ENCODE measurements around the gene ERBB4.

The ERBB4 gene

GRCh38 chr2:211875488-211875887 is 663.1 kb downstream of the ERBB4 start:
- DNase-seq, result no peak

DNA sequence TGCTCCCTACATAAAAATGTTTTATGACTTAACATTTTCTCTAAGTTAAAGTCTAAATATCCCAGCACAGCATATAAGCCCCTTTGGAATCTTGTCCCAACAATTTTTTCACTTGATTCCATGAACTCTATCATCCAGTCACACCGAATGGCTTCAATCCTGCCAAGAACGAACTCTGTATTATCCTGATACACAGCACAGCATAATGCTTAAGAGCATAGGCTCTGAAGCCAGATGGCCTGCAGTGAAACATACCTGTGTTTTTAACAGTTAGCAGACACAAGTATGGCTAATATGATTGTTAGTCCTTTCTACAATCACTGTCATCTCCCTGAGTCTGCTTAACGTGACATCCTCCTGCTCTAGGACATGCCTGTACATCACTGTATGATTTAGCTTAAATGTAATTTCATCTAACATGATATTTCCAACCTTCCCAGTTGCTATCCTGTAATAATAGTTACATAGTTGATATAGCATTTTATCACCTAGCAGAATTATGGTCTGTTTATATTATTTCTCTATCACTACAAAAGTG is 669.5 kb downstream of the ERBB4 start:
- DNase-seq, result no peak

- no peak for DNase-seq
Observed at GRCh38 chr2:211867845-211868451, 670.7 kb downstream of the ERBB4 start.

GRCh38 chr2:211864328-211864727 is 674.3 kb downstream of the ERBB4 start:
- DNase-seq, result no peak

GRCh38 chr2:211860224-211860623 is 678.4 kb downstream of the ERBB4 start:
- DNase-seq, result no peak

GRCh38 chr2:211854832-211855231 is 683.8 kb downstream of the ERBB4 start:
- DNase-seq, result no peak

DNA sequence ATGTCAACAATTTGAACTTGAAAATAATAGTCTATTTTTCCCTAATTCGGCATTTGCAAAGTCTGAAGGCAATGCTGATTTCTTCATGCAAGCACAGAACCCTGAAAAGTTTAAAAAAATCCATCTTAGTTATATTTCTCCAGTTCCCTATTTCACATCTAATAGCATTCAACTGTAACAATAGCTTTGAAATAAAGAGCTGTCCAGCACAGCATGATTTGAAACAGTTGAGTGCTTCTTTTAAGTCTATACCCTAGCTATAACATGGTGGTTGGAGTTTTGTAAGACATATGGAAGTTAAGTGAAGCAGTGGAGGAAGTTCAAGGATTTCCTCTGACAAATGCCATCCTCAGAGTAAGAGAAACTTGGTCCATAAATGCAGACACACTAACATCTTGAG is 691.9 kb downstream of the ERBB4 start:
- DNase-seq, result no peak

DNA sequence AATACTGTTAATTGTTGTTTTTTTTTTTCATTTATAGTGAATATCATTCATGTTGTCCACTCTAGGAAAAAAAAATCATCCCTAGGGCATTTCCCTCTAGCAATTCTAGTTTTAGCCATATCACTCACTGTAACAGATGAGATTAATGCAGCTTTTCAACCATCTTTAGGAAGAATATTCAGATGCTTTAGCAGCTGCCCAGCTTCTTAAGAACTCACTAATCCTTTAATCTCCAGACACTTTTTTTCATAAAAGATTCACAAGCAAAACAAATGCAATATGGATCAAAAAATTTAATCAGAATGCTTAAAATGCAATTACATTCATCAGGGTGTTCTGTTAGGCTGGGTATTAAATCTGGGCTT is 692.6 kb downstream of the ERBB4 start:
- no peak for DNase-seq

DNA sequence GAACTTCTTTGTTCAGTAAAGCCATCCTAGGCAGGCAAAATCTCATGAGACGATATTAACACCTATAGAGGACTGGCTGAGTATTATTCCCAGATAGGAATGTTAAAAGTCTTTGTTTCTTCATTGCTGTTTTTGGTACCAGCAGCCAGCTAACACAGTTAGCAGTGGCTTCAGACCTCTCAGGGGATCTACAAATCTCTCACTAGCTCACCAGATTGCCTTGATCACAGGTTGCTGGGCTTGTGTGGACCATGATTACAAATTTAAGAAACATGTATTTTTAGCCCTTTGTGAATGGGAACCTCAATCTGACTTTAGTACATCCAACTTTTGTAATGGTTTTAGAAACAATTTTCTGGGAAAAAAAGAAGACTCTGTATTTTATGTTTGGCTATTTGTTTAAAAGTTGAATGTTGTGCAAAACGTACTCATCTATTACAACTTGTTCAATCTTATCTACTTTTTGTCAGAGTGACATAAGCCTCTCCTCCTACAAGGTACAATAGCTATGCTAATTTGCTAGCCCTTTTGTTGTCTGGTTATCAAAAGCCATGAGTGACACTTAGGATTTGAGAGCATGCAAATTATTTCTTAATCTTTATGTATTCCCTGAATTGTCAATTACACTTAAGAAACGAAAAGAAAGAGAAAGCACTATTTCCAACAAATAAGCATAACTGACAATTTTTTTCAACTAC is 693.1 kb downstream of the ERBB4 start:
- no peak for DNase-seq

GRCh38 chr2:211837706-211838105 is 700.9 kb downstream of the ERBB4 start:
- no peak for DNase-seq

- DNase-seq, result no peak
Observed at GRCh38 chr2:211837206-211837605, 701.4 kb downstream of the ERBB4 start.

DNA sequence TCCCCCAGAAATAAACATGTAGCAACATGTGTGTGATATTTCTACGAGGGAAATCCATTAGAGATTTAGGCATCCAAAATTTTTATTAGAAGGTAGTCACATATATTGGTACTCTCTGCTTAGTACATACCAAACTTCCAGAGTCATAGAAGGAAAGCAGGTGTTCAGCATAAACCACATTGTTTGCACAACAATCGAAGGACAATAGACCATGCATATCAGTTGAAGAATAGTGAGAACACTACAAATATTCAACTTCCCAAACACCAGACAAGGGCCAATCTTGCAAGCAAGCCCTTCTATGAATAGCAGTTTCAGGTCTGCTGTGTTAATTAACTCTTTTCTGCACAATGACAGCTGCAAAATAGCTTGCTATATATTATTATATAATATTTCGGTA is 702.2 kb downstream of the ERBB4 start:
- DNase-seq, result no peak

- no peak for DNase-seq
Observed at GRCh38 chr2:211835695-211836094, 702.9 kb downstream of the ERBB4 start.

- DNase-seq, result no peak
Observed at GRCh38 chr2:211833582-211834279, 704.9 kb downstream of the ERBB4 start.

- DNase-seq, result no peak
Observed at GRCh38 chr2:211829725-211830124, 708.9 kb downstream of the ERBB4 start.

- no peak for DNase-seq
Observed at GRCh38 chr2:211823886-211824479, 714.6 kb downstream of the ERBB4 start.

DNA sequence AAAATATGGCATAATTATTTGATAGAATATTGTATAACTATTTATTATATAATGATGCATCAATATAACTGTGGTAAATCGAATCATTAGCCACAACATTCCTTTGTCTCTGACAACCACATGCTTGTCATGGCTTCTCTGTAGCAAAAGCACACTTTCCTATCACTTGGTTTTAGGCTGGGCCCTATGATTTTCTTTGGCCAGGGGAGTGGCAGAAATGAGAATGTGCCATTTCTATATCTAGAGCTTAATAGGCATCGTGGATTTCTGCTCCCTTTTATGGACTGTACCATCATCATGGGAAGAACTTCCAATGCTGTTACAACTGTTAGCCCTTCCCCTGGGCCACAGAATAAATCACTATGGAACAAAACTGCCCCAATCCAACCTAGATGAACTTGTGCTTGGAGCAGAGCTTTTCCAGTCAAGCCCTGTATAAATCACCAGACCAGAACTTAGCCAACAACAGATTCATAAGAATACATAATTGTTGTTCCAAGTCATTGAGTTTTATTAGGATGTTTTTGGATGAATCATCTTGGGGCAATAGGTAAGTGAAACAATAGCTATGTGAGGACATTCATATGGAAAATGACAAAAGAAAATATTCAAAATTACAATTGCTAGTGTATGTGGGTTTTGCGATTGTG is 715.8 kb downstream of the ERBB4 start:
- DNase-seq, result no peak

- no peak for DNase-seq
Observed at GRCh38 chr2:211816754-211817153, 721.8 kb downstream of the ERBB4 start.

DNA sequence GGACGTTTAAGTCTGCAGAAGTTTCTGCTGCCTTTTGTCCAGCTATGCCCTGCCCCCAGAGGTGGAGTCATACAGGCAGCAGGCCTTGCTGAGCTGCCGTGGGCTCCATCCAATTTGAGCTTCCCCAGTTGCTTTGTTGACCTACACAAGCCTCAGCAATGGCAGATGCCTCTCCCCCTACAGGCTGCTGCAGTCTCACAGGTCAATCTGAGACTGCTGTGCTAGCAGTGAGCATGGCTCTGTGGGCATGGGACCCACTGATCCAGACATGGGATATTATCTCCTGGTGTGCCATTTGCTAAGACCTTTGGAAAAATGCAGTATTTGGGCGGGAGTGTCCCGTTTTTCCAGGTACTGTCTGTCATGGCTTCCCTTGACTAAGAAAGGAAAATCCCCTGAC is 726.0 kb downstream of the ERBB4 start:
- no peak for DNase-seq

GRCh38 chr2:211802666-211803065 is 735.9 kb downstream of the ERBB4 start:
- DNase-seq, result no peak

GRCh38 chr2:211800001-211800400 is 738.6 kb downstream of the ERBB4 start:
- DNase-seq, result no peak

DNA sequence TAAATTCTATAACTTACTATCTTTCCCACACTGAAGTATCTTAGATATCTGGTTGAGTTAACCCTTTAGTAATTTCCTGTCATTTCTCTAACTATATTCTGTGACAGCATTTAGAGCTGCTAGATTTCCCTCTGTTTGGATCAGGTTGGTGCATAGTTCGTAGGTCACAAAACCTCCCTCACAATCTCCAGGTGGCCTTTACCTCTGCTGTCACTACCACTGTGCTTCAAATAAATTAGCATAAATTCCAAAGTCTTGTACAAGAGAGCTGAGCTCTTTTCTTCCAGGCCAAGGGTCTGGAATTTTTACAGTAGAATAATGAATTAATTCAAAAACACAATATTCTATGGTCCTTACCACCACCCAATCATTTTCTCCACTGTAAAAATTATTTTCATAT is 739.7 kb downstream of the ERBB4 start:
- no peak for DNase-seq

DNA sequence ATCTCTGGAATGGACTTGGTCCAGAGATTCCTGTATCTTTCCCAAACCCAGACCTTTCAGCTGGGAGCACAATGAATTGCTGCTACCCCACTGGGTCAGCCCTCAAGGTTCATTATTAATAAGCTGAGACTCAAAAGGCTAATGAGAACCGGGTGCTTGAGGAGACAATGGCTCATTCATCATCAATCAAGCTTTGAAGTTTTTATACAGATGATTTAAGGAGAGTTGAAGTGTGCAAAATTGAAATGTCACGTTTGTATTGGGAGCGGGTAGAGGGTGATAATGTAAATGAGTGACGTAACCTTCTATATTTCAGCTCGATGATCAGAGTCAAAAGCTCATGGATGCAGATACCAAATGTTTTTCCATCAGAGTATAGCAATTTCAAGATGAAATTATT is 744.9 kb downstream of the ERBB4 start:
- DNase-seq, result no peak

Data from activated naive CD4-positive, alpha-beta T cell (primary cell).